H1 (cell line): ENCODE data around the gene IGSF9.

Experiments
- CREB1 ChIP-seq: IDR thresholded peaks from 2 replicates; pipeline ENCODE4 v1.6.1; 2012; ENCODE audit warnings: inconsistent platforms
- EZH2 ChIP-seq: fragments of 200-600 bp; sonication (generic); IDR thresholded peaks from 2 replicates; pipeline ENCODE4 v1.7.1; 2012; ENCODE audit warnings: low read depth, mild to moderate bottlenecking, moderate library complexity, low read length, inconsistent platforms; ENCODE audit not compliant: severe bottlenecking
- GABPA ChIP-seq: IDR thresholded peaks from 2 replicates; pipeline ENCODE4 v1.6.1; 2011; ENCODE audit warnings: mild to moderate bottlenecking, low read length, moderate library complexity, borderline replicate concordance; ENCODE audit not compliant: insufficient read depth
- HDAC6 ChIP-seq: IDR thresholded peaks from one replicate; pipeline ENCODE4 v1.7.1; 2012; ENCODE audit warnings: low read depth, mild to moderate bottlenecking, inconsistent platforms, low read length, moderate library complexity
- POLR2A ChIP-seq, 2 experiments: IDR thresholded peaks; 1 replicate in 1 of 2; 2 replicates in 1 of 2; pipeline ENCODE4 v1.6.1; 2011; ENCODE audit warnings: low read depth in 2 of 2, low read length in 2 of 2, mild to moderate bottlenecking in 2 of 2; ENCODE audit errors: control extremely low read depth in 1 of 2
- POLR2AphosphoS5 ChIP-seq: IDR thresholded peaks from 2 replicates; pipeline ENCODE4 v1.6.1; 2011; ENCODE audit warnings: low read depth, low read length
- SP1 ChIP-seq: IDR thresholded peaks from 2 replicates; pipeline ENCODE4 v1.6.1; 2011; ENCODE audit warnings: low read depth, low read length
- TAF1 ChIP-seq: IDR thresholded peaks from 2 replicates; pipeline ENCODE4 v1.6.1; 2011; ENCODE audit warnings: mild to moderate bottlenecking, low read depth, low read length
- TEAD4 ChIP-seq: IDR thresholded peaks from 2 replicates; pipeline ENCODE4 v1.6.1; 2012; ENCODE audit warnings: low read depth, low read length, inconsistent platforms, mixed read lengths
- TF ChIP-seq, protein P1 (sequence below), 3 experiments: IDR thresholded peaks; 1 replicate in 2 of 3; 2 replicates in 1 of 3; pipeline versions ENCODE4 v1.5.1 to v1.6.1; 2011; ENCODE audit warnings: low read length in 3 of 3, mild to moderate bottlenecking in 3 of 3, inconsistent platforms in 2 of 3, low read depth in 1 of 3, moderate library complexity in 1 of 3; ENCODE audit not compliant: insufficient read depth in 1 of 3; ENCODE audit errors: control extremely low read depth in 1 of 3

GRCh38 chr1:159935719-159936272 lies 9.6 kb downstream of the IGSF9 start:
- TF ChIP-seq TEAD4: no peak
- TF ChIP-seq, protein P1, sequence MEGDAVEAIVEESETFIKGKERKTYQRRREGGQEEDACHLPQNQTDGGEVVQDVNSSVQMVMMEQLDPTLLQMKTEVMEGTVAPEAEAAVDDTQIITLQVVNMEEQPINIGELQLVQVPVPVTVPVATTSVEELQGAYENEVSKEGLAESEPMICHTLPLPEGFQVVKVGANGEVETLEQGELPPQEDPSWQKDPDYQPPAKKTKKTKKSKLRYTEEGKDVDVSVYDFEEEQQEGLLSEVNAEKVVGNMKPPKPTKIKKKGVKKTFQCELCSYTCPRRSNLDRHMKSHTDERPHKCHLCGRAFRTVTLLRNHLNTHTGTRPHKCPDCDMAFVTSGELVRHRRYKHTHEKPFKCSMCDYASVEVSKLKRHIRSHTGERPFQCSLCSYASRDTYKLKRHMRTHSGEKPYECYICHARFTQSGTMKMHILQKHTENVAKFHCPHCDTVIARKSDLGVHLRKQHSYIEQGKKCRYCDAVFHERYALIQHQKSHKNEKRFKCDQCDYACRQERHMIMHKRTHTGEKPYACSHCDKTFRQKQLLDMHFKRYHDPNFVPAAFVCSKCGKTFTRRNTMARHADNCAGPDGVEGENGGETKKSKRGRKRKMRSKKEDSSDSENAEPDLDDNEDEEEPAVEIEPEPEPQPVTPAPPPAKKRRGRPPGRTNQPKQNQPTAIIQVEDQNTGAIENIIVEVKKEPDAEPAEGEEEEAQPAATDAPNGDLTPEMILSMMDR (IDR thresholded peaks at IDR 0.05; ENCODE audit: control extremely low read depth in 1 of 3, insufficient read depth in 1 of 3, low read depth in 1 of 3, low read length in 3 of 3): no peak
- TF ChIP-seq POLR2A (IDR thresholded peaks at IDR 0.05; ENCODE audit: control extremely low read depth in 1 of 2, low read depth in 2 of 2, low read length in 2 of 2): no peak
- TF ChIP-seq TAF1: no peak
- no peak for TF ChIP-seq CREB1
- no peak for TF ChIP-seq EZH2
- no peak for TF ChIP-seq POLR2AphosphoS5
- TF ChIP-seq GABPA: no peak
- TF ChIP-seq SP1: no peak
- TF ChIP-seq HDAC6: no peak
